ENCODE results near the gene LIMCH1. TPM values are rescaled to one million over a fixed set of nuclear protein-coding genes. Genes with fewer than 3 reads are reported as not detected.

LIMCH1 gene
- total and polyA plus RNA-seq, 2 of the 8 experiments (the other 6 are each of a cell fraction or from before 2014, with no cell fraction given): 2.7 to 3.0 TPM

DNA sequence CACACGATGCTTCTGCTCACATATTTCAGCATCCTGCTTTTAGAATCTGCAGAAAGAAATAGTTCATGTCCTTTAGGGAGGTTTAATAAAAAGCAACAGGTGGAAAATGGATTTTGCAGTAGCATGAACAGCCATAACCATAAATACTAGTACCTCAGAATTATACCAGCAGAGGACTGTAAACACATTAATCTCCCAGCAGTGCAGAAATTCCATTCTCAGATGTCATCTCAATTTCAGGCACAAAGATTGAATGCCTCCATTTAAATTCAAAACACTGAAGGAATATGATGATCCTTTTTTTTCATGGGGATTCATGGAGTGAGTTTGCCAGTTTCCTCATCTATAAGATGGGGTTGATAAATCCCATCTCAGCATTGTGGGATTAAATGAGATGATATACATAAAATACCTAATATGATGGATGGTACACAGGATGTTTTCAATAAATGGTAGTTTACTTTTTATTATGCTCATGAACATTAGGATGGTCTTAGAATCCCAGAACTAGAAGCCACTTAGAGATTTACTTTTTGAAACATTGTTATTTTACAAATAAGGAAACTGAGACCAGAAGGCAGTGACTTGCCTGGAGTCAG lies 566 bp upstream of the LIMCH1 start:
- Histone ChIP-seq H2BK120ac (replicated peaks; ENCODE audit: low read depth, low read length) (no peak overlapping the region), H3K56ac (replicated peaks; ENCODE audit: insufficient read length, low read depth, low read length) (no peak overlapping the region), H3K27me3 (replicated peaks in 1 of 4; ENCODE audit: control insufficient read depth in 3 of 4, extremely low read depth in 1 of 4, insufficient read depth in 3 of 4, low read length in 3 of 4) (no peaks in the 10 kb centered on the region), H3K14ac (ENCODE audit: insufficient read length) (no peak overlapping the region), H3K36me3 (ENCODE audit: control insufficient read depth in 2 of 4, insufficient read depth in 4 of 4, low read length in 3 of 4) (no peaks in the 10 kb centered on the region), H3K18ac (ENCODE audit: extremely low read depth, low read length) (no peak overlapping the region), H3K79me1 (ENCODE audit: low read depth, low read length) (no peaks in the 10 kb centered on the region), H3K4me1 (replicated peaks in 1 of 4; ENCODE audit: control insufficient read depth in 3 of 4, insufficient read depth in 4 of 4, low read length in 3 of 4) (peaks cover 0 to 6% (median 0%) of the 10 kb centered on the region in 4 experiments; a peak in 1 of 7 replicates), H2BK12ac (ENCODE audit: low read depth, low read length) (no peak overlapping the region; the same call in 1 of the 2 replicates), H2BK5ac (ENCODE audit: low read depth, low read length) (no peak overlapping the region), H2BK20ac (ENCODE audit: low read length) (no peak overlapping the region), H3K23me2 (ENCODE audit: low read depth, low read length) (no peaks in the 10 kb centered on the region), H3K4me3 (ENCODE audit: extremely low read depth in 1 of 4, insufficient read depth in 2 of 4, low read depth in 3 of 4, low read length in 4 of 4) (no peak overlapping the region), H4K91ac (replicated peaks; ENCODE audit: insufficient read length, low read length) (no peak overlapping the region), H3K9ac (replicated peaks in 1 of 4; ENCODE audit: extremely low read depth in 1 of 4, low read depth in 3 of 4, low read length in 3 of 4) (no peak overlapping the region), H3K27ac (ENCODE audit: low read depth, low read length) (no peak overlapping the region), H4K5ac (ENCODE audit: insufficient read length, low read depth, low read length) (no peak overlapping the region), H4K20me1 (replicated peaks in 1 of 2; ENCODE audit: control insufficient read depth in 1 of 2, insufficient read depth in 2 of 2, low read length in 2 of 2) (no peaks in the 10 kb centered on the region), H3K23ac (ENCODE audit: insufficient read length) (no peak overlapping the region), H3K9me3 (ENCODE audit: insufficient read depth in 2 of 2, low read depth in 1 of 2, low read length in 1 of 2) (no peaks in the 10 kb centered on the region), H2AFZ (ENCODE audit: low read length) (0 out of 2 replicates have a peak overlapping the region, but pooled peaks have one; percentile 28), H2AK5ac (ENCODE audit: low read depth, low read length) (no peak overlapping the region), H3K4ac (replicated peaks; ENCODE audit: insufficient read length, low read depth, low read length) (no peak overlapping the region), H3K4me2 (ENCODE audit: insufficient read depth in 1 of 2, low read depth in 2 of 2, low read length in 2 of 2) (no peak overlapping the region), H2BK15ac (ENCODE audit: low read length) (no peak overlapping the region), H4K8ac (ENCODE audit: extremely low read depth, insufficient read depth, low read length) (no peak overlapping the region), H3K79me2 (ENCODE audit: control insufficient read depth in 1 of 2, insufficient read depth in 2 of 2, low read length in 2 of 2) (no peaks in the 10 kb centered on the region)
- no peak for FAIRE-seq
- ChIA-PET CTCF (ENCODE audit: partially characterized antibody) (no interaction called here), POLR2A (ENCODE audit: partially characterized antibody) (no interaction called here)
- no peak for DNase-seq (ENCODE audit: low read depth in 1 of 2, low spot score in 2 of 2)
- WGBS, 2 experiments (ENCODE audit: extremely low coverage in 1 of 2, insufficient coverage in 1 of 2, insufficient read length in 1 of 2, insufficient replicate concordance in 2 of 2, low coverage in 1 of 2, low lambda C conversion rate in 2 of 2, missing lambda C conversion rate in 1 of 2): 96% methylated on average over 1 of the region's 1 CpG; no CpG with 5 or more reads in 1 of the 2 experiments
- TF ChIP-seq TBP (IDR thresholded peaks at IDR 0.05; ENCODE audit: low read depth, low read length) (no peak), CHD2 (IDR thresholded peaks at IDR 0.05; ENCODE audit: low read length) (no peak), RAD21 (IDR thresholded peaks at IDR 0.05 in 1 of 2, conservative IDR thresholded peaks at IDR 0.05 in 1 of 2; ENCODE audit: low read depth in 2 of 2, low read length in 2 of 2) (no peak), JUN (IDR thresholded peaks at IDR 0.05; ENCODE audit: low read depth, low read length) (no peak), TAF7 (optimal IDR thresholded peaks at IDR 0.05; ENCODE audit: borderline replicate concordance, low read depth, low read length) (no peak), TCF12 (IDR thresholded peaks at IDR 0.05; ENCODE audit: low read depth, low read length) (no peak), GABPA (IDR thresholded peaks at IDR 0.05; ENCODE audit: borderline replicate concordance, insufficient read depth, low read length) (no peak), POLR2AphosphoS5 (IDR thresholded peaks at IDR 0.05; ENCODE audit: low read depth, low read length) (no peak), FOSL1 (IDR thresholded peaks at IDR 0.05; ENCODE audit: insufficient read depth, low read depth, low read length) (no peak), POU5F1 (IDR thresholded peaks at IDR 0.05; ENCODE audit: low read depth, low read length) (no peak), RBBP5 (IDR thresholded peaks at IDR 0.05; ENCODE audit: borderline replicate concordance, low read depth, low read length) (no peak)
- TF ChIP-seq, protein P1, sequence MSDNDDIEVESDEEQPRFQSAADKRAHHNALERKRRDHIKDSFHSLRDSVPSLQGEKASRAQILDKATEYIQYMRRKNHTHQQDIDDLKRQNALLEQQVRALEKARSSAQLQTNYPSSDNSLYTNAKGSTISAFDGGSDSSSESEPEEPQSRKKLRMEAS (IDR thresholded peaks at IDR 0.05): no peak
- TF ChIP-seq, protein P2, sequence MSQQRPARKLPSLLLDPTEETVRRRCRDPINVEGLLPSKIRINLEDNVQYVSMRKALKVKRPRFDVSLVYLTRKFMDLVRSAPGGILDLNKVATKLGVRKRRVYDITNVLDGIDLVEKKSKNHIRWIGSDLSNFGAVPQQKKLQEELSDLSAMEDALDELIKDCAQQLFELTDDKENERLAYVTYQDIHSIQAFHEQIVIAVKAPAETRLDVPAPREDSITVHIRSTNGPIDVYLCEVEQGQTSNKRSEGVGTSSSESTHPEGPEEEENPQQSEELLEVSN (IDR thresholded peaks at IDR 0.05): no peak
